NCI-H2081 treated with DMSO at 0.1 percent for 48 hours (cell line): Measurements from ENCODE around the gene CDH10.

Experiments used
- DNase-seq: peaks from one replicate; lab custom pipeline; 2025; lab: John Stamatoyannopoulos, UW

CDH10 gene

DNA sequence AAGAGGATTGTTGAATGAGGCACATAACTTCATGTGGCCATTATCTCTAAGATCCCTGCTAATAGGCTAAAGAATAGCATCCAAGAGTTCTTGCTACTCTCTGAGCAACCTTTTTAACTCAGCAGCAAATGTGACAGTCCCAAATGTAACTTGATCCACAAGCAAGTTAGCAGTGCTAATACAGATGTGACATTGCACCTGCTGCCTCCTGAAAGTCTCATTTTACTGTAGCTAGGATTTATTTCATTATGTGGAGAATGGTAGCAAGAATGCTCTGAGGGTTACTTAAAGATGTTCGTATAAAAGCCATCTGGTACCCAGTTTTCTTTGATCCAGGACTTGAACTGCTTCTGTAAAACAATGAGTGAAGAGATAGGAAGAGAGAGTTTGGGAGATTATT is 45.8 kb downstream of the CDH10 start:
- DNase-seq = no peak

DNA sequence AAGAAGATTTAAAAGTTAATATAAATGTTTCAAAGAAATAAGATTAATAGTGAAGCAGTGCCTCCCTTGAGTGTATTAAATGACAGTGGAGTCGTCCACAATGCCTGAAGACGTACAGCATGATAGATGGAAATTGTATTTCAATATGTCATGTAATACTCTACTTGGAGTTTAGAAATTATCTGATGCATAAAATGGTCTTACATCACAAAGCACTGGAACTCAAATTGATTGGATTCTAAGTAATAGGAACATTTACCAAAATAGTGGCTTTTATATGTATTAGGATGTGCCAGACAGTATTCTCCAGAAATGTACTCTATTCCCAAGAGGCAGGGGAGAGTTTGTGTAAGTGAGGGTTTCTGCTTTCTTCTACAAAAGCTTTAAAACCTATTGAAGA is 49.4 kb downstream of the CDH10 start:
- no peak for DNase-seq

DNA sequence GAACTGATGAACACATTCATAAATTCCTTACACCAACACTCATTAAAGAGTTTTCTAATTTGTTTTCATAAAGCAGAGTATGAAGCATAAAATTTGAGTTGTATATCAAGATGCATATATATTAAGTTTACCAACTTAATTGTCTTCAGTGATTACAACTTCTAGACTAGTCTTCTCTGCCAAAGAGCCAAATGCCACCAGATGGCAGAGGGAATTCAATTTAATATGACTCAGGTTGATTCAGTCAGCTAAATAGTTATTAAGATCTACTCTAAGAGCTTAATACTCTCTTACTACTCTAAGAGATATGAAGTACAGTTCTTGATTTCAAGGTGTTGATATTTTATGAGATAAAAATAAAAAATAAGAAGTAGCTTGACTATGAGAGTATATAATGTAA is 53.4 kb downstream of the CDH10 start:
- no peak for DNase-seq

DNA sequence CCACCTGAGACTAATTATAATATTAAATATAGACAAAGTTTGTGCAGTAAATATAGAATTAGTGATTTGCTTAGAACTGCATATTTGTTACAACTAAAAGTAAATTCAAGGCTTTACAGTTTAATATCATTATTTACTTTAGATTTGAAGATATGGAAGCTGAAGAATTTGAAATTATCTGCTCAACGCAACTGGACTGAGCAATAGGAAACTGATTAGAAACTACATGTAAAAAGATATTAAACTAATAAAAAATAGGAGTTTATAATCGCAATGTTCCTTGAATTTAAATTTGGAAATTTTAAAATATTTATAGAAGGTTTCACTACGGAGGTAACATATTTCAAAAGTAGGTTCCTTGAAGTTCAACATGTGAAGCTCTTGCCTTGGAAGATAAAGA is 55.2 kb downstream of the CDH10 start:
- no peak for DNase-seq

GRCh38 chr5:24585751-24586150 is 59.0 kb downstream of the CDH10 start:
- no peak for DNase-seq

DNA sequence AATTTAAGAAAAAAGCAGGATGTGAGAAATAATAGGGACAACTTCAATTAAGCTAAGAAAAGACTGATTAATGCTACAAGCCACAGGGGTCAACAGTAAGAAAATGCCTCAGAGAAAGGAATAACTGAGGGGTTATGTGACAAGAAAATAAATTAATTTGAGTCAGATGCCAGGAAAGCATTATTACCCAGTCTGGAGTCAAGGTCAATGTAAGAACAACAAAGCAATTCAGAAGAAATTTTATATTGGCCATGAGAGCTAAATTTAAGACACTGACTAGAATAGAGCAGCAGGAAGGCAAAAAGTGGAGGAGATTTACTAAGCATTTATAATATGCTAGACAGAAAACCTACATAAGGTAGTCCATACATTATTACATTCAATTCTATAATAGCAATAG is 73.5 kb downstream of the CDH10 start:
- no peak for DNase-seq

DNA sequence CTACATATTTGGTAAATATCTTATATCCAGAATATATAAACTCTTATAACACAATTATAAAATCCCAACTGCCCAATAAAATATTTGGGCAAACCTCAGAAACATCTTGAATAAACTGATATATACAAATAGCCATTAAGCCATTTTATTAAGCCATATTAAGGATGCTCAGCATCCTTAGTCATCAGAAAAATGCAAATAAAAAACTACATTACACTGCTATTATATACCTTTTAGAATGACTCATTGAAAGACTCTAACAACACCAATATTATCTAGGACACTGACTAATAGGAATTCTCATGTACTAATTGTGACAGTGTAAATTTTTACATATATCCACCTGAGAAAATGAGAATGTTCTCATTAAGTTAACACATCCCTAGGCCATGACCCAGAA is 77.8 kb downstream of the CDH10 start:
- no peak for DNase-seq

- no peak for DNase-seq
Measured at GRCh38 chr5:24555229-24555628, 89.5 kb downstream of the CDH10 start.

DNA sequence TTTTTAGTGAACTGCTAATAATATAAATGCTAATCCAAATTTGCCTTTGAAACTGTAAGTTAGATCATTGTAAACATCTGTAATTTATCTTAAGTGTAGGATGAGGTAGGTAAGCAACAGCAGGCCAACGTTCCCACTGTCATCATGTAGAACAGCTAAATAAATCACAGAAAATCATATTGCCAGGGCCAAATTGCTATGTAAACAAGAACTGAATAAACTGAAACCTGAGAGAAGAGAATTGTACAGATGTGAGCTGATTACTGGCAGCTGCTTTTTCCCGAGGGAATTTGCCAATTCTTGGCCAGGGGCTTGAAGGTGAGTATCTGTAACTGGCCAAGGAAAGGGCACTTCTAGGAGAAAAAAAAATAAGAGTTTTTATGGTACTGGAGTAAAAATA is 97.6 kb downstream of the CDH10 start:
- DNase-seq = peak; percentile 99

DNA sequence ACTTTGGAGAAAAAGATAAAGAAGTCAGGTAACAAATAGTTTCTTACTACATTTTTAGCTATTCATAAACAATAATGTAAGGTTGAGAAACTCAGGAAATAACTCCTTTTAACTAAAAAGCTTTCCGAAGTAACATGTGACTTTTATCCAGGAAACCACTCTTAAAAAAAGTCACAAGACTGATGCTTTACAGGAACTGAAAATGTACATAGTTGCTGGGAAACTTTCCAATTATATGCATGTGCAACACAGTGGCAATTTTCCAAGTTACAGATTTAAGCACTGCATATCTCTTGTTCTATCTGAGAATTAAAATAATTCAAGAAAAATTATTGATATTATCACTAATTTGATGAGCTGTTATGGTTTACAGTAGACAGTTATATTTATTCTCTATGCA is 105.2 kb downstream of the CDH10 start:
- DNase-seq = peak; percentile 67

DNA sequence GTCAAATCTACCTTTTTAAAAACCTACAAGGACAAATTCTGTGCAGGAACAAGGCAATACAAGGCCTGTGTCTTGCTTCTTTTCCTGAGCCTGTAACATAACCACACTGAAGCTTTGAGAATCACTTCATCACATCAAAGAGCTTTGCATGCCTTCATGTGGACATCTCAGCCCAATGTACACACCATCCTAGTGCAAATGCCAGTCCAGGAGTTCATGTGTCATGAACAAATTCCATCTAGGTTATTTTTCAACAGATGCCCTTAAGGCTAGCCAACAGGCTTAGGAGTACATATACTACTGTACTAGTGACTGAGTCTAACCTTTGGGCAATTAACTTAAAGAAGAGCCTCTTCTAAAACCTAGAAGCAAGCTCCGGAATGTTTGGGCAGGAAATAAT is 106.4 kb downstream of the CDH10 start:
- DNase-seq = no peak

DNA sequence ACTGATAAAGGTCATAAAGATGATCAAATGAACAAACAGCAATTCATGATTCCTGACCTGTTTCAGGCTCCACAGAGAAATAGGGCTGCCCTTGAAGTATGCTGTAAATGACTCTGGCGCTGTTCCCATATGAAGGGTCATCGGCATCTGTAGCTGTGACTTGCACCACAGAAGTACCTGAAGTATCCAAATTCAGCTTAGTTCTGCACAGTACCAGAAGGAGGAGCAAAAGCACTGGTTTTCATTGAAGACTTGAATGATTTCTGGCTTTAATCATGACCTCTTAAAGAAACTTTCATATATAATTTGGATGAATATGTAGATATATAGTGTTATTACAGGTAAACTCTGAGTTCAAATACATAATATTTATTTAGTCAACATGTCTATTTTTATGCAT is 109.1 kb downstream of the CDH10 start:
- no peak for DNase-seq

- DNase-seq = no peak
Measured at GRCh38 chr5:24530906-24531305, 113.9 kb downstream of the CDH10 start.

DNA sequence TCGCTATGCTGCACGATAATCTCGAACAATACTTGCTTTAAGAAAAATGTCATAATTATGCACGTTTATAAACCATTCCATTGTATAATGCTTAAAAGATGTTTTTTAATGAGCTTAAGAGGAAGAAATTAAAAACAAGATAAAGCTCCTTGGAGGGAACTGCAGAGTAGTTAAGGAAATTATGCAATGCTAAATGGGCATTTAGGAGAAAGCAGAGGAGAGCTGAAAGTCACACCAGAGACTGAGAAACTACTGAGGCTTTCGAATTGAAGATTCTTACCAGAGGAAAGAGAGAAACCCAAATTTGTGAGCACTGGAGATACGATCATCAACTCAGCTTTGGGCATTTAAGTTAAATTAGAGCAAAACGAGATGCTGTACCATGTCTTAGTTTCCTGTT is 119.4 kb downstream of the CDH10 start:
- DNase-seq = no peak

GRCh38 chr5:24512423-24512822 is 132.4 kb downstream of the CDH10 start:
- DNase-seq = no peak

GRCh38 chr5:24510523-24510988 is 134.2 kb downstream of the CDH10 start:
- no peak for DNase-seq

DNA sequence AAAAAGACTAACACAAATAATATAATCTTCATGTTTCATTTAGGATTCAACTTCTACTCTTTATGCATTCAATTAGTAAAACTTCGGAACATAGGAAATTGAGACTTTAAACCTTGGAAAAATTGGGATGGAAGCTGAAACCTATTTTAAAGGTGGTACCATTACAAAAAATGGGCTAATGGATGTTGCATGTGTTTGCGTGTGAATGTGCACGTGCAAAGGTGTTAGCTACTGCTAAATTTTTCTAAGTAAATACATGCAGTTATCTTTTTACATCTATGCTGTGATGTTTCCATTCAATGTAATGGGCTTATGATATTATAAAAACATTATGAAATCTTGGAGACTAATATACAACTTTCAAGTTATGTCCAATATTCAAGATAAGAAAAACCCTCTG is 134.8 kb downstream of the CDH10 start:
- DNase-seq = no peak

DNA sequence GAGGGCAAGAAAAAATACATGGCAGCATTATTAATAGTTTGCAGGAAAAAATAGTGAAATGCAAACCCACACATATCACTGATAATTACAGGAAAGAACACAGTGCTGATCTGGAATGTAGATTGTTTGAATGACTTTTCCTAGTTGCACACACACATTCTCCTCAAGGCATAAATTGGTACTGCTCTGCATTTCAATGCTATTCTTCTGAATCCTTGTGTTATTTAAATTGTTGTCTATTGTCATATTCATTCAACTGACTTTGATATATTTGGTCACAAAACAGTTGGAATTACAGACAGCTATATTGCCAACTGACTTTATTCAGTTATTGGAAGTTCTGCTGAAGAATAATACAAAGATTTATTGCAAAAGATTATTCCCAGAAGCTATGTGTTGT is 139.5 kb downstream of the CDH10 start:
- DNase-seq = no peak

DNA sequence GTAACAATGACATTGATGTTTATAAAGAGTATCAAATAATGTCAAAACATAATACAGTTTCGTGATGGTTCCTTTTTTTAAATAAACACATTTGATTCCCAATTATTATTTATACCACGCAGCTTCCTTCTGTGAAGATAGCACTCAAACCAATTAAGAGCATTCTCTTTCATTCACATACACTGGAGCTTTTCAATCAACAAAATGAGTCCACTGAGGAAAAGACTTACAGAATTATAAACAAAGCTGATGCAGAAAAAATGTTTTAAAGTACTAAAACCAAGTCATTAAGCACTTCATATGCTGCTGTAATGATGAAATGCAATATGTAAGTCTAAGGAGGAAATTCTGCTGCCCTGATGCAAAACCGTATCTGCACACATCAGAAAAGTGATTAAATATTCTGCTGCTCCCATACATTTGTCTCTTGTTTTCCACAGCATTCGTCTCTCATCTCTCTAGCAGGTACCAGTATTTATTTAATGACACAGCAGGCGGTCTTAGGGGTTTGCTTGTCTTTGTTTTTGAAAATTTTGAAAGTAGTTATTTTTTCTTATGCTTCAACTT is 147.1 kb downstream of the CDH10 start:
- DNase-seq = no peak

DNA sequence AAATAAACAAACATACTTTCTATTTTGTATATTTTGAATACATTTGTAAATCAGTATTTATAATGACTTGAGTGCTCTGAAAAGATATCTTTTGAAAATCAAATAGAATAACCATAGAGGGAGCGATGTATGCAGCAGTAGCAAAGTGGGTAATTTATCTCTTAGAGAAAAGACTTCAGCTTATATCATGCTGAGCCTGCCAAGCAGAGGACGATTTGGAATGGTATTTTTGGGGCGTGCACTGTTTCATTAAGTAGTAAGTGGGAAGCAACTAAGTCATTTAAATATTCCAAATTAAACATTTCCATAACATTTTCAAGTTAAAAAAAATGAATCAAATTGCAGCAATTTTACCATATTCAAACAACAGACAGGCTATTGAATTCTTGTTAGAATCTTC is 147.6 kb downstream of the CDH10 start:
- no peak for DNase-seq

GRCh38 chr5:24496268-24496667 is 148.5 kb downstream of the CDH10 start:
- no peak for DNase-seq

- no peak for DNase-seq
Measured at GRCh38 chr5:24492229-24492628, 152.5 kb downstream of the CDH10 start.

DNA sequence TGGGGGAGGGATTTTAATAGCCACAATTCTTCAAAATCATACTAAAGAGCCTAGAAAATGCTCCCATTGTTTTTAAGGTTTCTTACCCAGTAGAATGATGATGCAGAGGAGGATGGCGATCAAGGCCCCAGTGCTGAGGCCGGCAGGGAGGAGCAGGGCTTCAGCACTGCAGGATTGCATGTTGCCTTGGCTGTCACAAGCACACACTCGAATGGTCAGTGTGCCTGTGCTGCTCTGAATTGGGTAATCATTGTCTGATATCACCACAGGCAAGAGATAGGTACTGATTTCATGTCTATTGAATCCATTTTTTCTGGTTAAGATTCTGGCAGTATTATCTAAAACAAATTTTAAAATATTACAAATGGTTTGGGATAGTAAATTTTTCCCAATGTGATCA is 153.3 kb downstream of the CDH10 start:
- DNase-seq = no peak

GRCh38 chr5:24487368-24488229 is 157.2 kb downstream of the CDH10 start:
- no peak for DNase-seq
